HepG2 (cell line): ENCODE data around the gene MICAL3. TPM values are rescaled to one million over a fixed set of nuclear protein-coding genes. Genes with fewer than 3 reads are reported as not detected.

ENCODE experiments used
- ATF6 ChIP-seq: sonication (generic); formaldehyde crosslinking; conservative IDR thresholded peaks from 2 replicates; pipeline ENCODE4 v1.4.0; 2020; ENCODE audit warnings: missing genetic modification reagents
- CBFB ChIP-seq: sonication (generic); formaldehyde crosslinking; IDR thresholded peaks from 2 replicates; pipeline ENCODE4 v1.4.0; 2020; ENCODE audit warnings: missing genetic modification reagents
- E2F1 ChIP-seq: sonication (generic); formaldehyde crosslinking; IDR thresholded peaks from 2 replicates; pipeline ENCODE4 v1.5.0; 2020; ENCODE audit warnings: missing genetic modification reagents
- ELF1 ChIP-seq: sonication (generic); formaldehyde crosslinking; IDR thresholded peaks from 2 replicates; pipeline ENCODE4 v1.4.0; 2020; ENCODE audit warnings: missing genetic modification reagents
- FOXA1 ChIP-seq, 2 experiments: fragments of 450-650 bp in 1 of 2; sonication (generic) in 1 of 2; formaldehyde crosslinking in 1 of 2; IDR thresholded peaks; 2 replicates each; pipeline versions ENCODE4 v1.4.0 to v1.6.1; 2016 to 2020; ENCODE audit warnings: missing genetic modification reagents in 1 of 2
- FOXJ3 ChIP-seq: sonication (generic); formaldehyde crosslinking; IDR thresholded peaks from 2 replicates; pipeline ENCODE4 v1.4.0; 2020; ENCODE audit warnings: missing genetic modification reagents, mild to moderate bottlenecking, borderline replicate concordance
- GPN1 ChIP-seq: sonication (generic); formaldehyde crosslinking; IDR thresholded peaks from 2 replicates; pipeline ENCODE4 v1.5.1; 2020; ENCODE audit warnings: missing genetic modification reagents, borderline replicate concordance
- GZF1 ChIP-seq: sonication (generic); formaldehyde crosslinking; IDR thresholded peaks from 2 replicates; pipeline ENCODE4 v1.5.1; 2020; ENCODE audit warnings: mild to moderate bottlenecking, missing genetic modification reagents
- HOXA7 ChIP-seq: sonication (generic); formaldehyde crosslinking; IDR thresholded peaks from 2 replicates; pipeline ENCODE4 v1.8.1; 2022; ENCODE audit warnings: mild to moderate bottlenecking, missing genetic modification reagents, moderate library complexity
- KDM6A ChIP-seq: IDR thresholded peaks from 2 replicates; pipeline ENCODE4 v1.6.1; 2016; ENCODE audit warnings: low read depth
- KLF11 ChIP-seq: IDR thresholded peaks from 2 replicates; pipeline ENCODE4 v1.6.1; 2016; ENCODE audit warnings: missing compliant biosample characterization
- NR2F2 ChIP-seq: IDR thresholded peaks from 2 replicates; pipeline ENCODE4 v1.6.1; 2012; ENCODE audit warnings: low read depth, inconsistent platforms, borderline replicate concordance
- PAWR ChIP-seq: sonication (generic); formaldehyde crosslinking; IDR thresholded peaks from 2 replicates; pipeline ENCODE4 v1.4.0; 2020; ENCODE audit warnings: missing genetic modification reagents, mild to moderate bottlenecking, borderline replicate concordance
- PRPF4 ChIP-seq: fragments of 200-400 bp; formaldehyde crosslinking; IDR thresholded peaks from 2 replicates; pipeline ENCODE4 v1.6.1; 2016; ENCODE audit warnings: low read length, low read depth; ENCODE audit not compliant: poor library complexity, severe bottlenecking
- RCOR2 ChIP-seq: IDR thresholded peaks from 2 replicates; pipeline ENCODE4 v1.6.1; 2016; ENCODE audit warnings: missing biosample characterization, missing genetic modification reagents
- REXO4 ChIP-seq: sonication (generic); formaldehyde crosslinking; IDR thresholded peaks from 2 replicates; pipeline ENCODE4 v1.8.0; 2022; ENCODE audit warnings: missing genetic modification reagents, mild to moderate bottlenecking, borderline replicate concordance
- SMAD1 ChIP-seq: sonication (generic); formaldehyde crosslinking; IDR thresholded peaks from 2 replicates; pipeline ENCODE4 v1.4.0; 2020; ENCODE audit warnings: missing genetic modification reagents, low read depth, mild to moderate bottlenecking, borderline replicate concordance
- SP4 ChIP-seq: sonication (generic); formaldehyde crosslinking; IDR thresholded peaks from 2 replicates; pipeline ENCODE4 v1.8.1; 2023; ENCODE audit warnings: mild to moderate bottlenecking, missing genetic modification reagents
- SPEN ChIP-seq: sonication (generic); formaldehyde crosslinking; IDR thresholded peaks from 2 replicates; pipeline ENCODE4 v1.5.1; 2020; ENCODE audit warnings: low read depth, mild to moderate bottlenecking, missing genetic modification reagents
- ZBTB25 ChIP-seq: IDR thresholded peaks from 2 replicates; pipeline ENCODE4 v1.6.1; 2018; ENCODE audit warnings: missing genetic modification reagents
- ZEB1 ChIP-seq: IDR thresholded peaks from 2 replicates; pipeline ENCODE4 v1.6.1; 2012; ENCODE audit warnings: mild to moderate bottlenecking, low read depth, inconsistent platforms; ENCODE audit not compliant: insufficient replicate concordance
- ZFP36L1 ChIP-seq: sonication (generic); formaldehyde crosslinking; IDR thresholded peaks from 2 replicates; pipeline ENCODE4 v1.8.0; 2022; ENCODE audit warnings: mild to moderate bottlenecking, missing genetic modification reagents, moderate library complexity
- ZNF501 ChIP-seq: sonication (generic); formaldehyde crosslinking; IDR thresholded peaks from 2 replicates; pipeline ENCODE4 v1.5.1; 2020; ENCODE audit warnings: mild to moderate bottlenecking, moderate library complexity, missing genetic modification reagents
- ZNF546 ChIP-seq: sonication (generic); formaldehyde crosslinking; conservative IDR thresholded peaks from 2 replicates; pipeline ENCODE4 v1.8.1; 2023; ENCODE audit warnings: mild to moderate bottlenecking, missing genetic modification reagents
- ZNF660 ChIP-seq: sonication (generic); formaldehyde crosslinking; IDR thresholded peaks from 2 replicates; pipeline ENCODE4 v1.5.1; 2020; ENCODE audit warnings: mild to moderate bottlenecking, low read depth, missing genetic modification reagents, borderline replicate concordance
- ZNF761 ChIP-seq: sonication (generic); formaldehyde crosslinking; conservative IDR thresholded peaks from 2 replicates; pipeline ENCODE4 v1.4.0; 2020; ENCODE audit warnings: mild to moderate bottlenecking, missing genetic modification reagents
- ZNF780A ChIP-seq: sonication (generic); formaldehyde crosslinking; IDR thresholded peaks from 2 replicates; pipeline ENCODE4 v1.8.0; 2022; ENCODE audit warnings: mild to moderate bottlenecking, missing genetic modification reagents, moderate library complexity
- ZSCAN20 ChIP-seq: sonication (generic); formaldehyde crosslinking; IDR thresholded peaks from 2 replicates; pipeline ENCODE4 v1.4.0; 2020; ENCODE audit warnings: missing genetic modification reagents, mild to moderate bottlenecking, borderline replicate concordance
- polyA plus RNA-seq, 8 experiments: library from polyadenylated mRNA; depleted of rRNA in 3 of 8; stranded (reverse) in 7 of 8; unstranded in 1 of 8; fragments of >200 nt; fragmentation: Illumina TruSeq in 4 of 8; extraction: Trizol in 4 of 8; gene quantifications; 2 replicates each; pipeline versions ENCODE4 v1.2.1 to v1.2.3, GENCODE V29; 2011 to 2016; ENCODE audit warnings: low read depth in 4 of 8, missing spikeins in 1 of 8, mixed read lengths in 1 of 8; ENCODE audit not compliant: insufficient read depth in 1 of 8
- total RNA-seq, 5 experiments: library from RNA; depleted of rRNA; stranded (reverse); fragments of >200 nt; fragmentation: Illumina TruSeq; extraction: Trizol; gene quantifications; 2 replicates each; pipeline ENCODE4 v1.2.3, GENCODE V29; 2016; ENCODE audit warnings: low read depth in 1 of 5

Gene MICAL3
- total and polyA plus RNA-seq, 2 of the 13 experiments (the other 11 are each of a cell fraction or from before 2014, with no cell fraction given), result 5.3 to 12.5 TPM

- TF ChIP-seq GPN1 (CRISPR knock-in tag) (no peak), KLF11 (no peak), GZF1 (CRISPR knock-in tag) (no peak), KDM6A (peak; percentile 76), NR2F2 (peak; percentile 35; the same call in 1 of the 2 replicates), REXO4 (CRISPR knock-in tag) (no peak), HOXA7 (CRISPR knock-in tag) (no peak), PRPF4 (no peak), ZFP36L1 (CRISPR knock-in tag) (no peak), ZSCAN20 (no peak), ZNF780A (CRISPR knock-in tag) (no peak), CBFB (CRISPR knock-in tag) (peak; percentile 76; the same call in 1 of the 2 replicates), ZNF761 (CRISPR knock-in tag) (no peak), SPEN (CRISPR knock-in tag) (no peak), PAWR (CRISPR knock-in tag) (no peak), RCOR2 (CRISPR knock-in tag) (no peak), E2F1 (CRISPR knock-in tag) (no peak), ZNF546 (CRISPR knock-in tag) (no peak), ATF6 (CRISPR knock-in tag) (no peak), ZBTB25 (CRISPR knock-in tag) (0 out of 2 replicates have a peak, but pooled peaks have one; percentile 41), ELF1 (CRISPR knock-in tag) (no peak), FOXA1 (IDR thresholded peaks at IDR 0.05) (no peak), FOXA1 (CRISPR knock-in tag; IDR thresholded peaks at IDR 0.05) (no peak), SMAD1 (CRISPR knock-in tag) (no peak), FOXJ3 (CRISPR knock-in tag) (peak; percentile 50; the same call in 1 of the 2 replicates), SP4 (CRISPR knock-in tag) (no peak), ZEB1 (peak; percentile 81), ZNF660 (no peak), ZNF501 (CRISPR knock-in tag) (peak; percentile 39; the same call in 1 of the 2 replicates)
Observed at GRCh38 chr22:17972385-17973191, 51.8 kb downstream of the MICAL3 start (continued).
